Measurements from ENCODE around the gene OR2K2. TPM values are rescaled to one million over a fixed set of nuclear protein-coding genes. Genes with fewer than 3 reads are reported as not detected.

OR2K2 gene
- total and polyA plus RNA-seq, 9 of the 15 experiments (the other 6 are each of a cell fraction or from before 2014, with no cell fraction given): not detected

DNA sequence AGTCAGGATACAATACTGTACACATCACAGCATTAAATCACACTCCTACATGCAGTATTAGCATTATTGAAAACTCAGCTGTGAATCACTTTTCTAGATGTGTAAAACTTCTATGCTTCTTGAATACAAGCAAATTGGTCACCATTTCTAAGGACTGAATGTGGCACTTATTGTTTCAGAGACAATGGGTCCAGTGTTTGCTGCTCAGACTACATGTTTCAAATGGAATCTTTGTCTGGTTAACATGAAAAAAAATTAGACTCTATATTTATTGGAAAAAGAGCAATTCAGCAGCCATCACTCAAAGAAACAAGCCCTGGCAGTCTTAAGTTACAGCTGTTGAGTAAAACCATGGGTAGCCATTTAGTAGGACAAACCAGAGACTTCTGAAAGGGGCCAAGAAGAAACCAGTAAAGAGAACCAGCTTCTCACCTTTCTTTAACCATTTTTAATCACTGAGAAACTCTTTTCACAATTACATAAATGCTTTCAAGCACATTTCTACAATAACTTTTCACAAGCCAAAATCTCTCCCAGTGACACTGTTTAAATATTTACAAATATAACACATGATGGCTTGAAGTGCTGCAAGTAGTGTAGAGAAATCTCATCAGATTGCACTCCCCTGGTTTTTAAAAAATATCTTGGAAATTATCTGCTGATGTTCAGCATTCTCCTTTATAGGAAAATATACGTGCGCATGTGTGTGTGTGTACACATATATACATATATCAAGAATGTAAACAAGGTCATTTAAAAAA, 35.2 kb downstream of the OR2K2 start:
- Histone ChIP-seq H3K4me3 (no peak overlapping the region), H3K27me3 (ENCODE audit: control insufficient read depth in 2 of 2, insufficient read depth in 2 of 2, low read length in 2 of 2) (no peaks in the 10 kb centered on the region), H3K36me3 (ENCODE audit: control insufficient read depth, insufficient read depth, low read length) (no peaks in the 10 kb centered on the region), H2AFZ (ENCODE audit: low read depth, low read length) (no peak overlapping the region), H3K9me3 (replicated peaks; ENCODE audit: control insufficient read depth, insufficient read depth, low read depth, low read length) (no peaks in the 10 kb centered on the region), H3K4me1 (replicated peaks in 1 of 2; ENCODE audit: control insufficient read depth in 2 of 2, insufficient read depth in 2 of 2, low read length in 2 of 2) (no peaks in the 10 kb centered on the region), H3K79me2 (ENCODE audit: control insufficient read depth, insufficient read depth, low read length) (no peaks in the 10 kb centered on the region), H3K9me1 (ENCODE audit: control insufficient read depth, insufficient read depth, low read length) (no peaks in the 10 kb centered on the region), H3K4me2 (ENCODE audit: insufficient read depth, low read length) (no peak overlapping the region), H3K27ac (ENCODE audit: extremely low read depth, low read depth, low read length) (no peak overlapping the region), H4K20me1 (replicated peaks; ENCODE audit: control insufficient read depth, insufficient read depth, low read length) (no peaks in the 10 kb centered on the region), H3K9ac (ENCODE audit: insufficient read depth in 1 of 2, low read depth in 2 of 2, low read length in 2 of 2) (no peak overlapping the region)
- DNase-seq (ENCODE audit: extremely low read depth in 1 of 4, low spot score in 3 of 4) (no peak), ATAC-seq (no peak), FAIRE-seq (no peak)
- TF ChIP-seq, protein P1, sequence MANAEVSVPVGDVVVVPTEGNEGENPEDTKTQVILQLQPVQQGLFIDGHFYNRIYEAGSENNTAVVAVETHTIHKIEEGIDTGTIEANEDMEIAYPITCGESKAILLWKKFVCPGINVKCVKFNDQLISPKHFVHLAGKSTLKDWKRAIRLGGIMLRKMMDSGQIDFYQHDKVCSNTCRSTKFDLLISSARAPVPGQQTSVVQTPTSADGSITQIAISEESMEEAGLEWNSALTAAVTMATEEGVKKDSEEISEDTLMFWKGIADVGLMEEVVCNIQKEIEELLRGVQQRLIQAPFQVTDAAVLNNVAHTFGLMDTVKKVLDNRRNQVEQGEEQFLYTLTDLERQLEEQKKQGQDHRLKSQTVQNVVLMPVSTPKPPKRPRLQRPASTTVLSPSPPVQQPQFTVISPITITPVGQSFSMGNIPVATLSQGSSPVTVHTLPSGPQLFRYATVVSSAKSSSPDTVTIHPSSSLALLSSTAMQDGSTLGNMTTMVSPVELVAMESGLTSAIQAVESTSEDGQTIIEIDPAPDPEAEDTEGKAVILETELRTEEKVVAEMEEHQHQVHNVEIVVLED (CRISPR knock-in tag; IDR thresholded peaks at IDR 0.05): no peak
- TF ChIP-seq CHD4 (IDR thresholded peaks at IDR 0.05; ENCODE audit: insufficient read depth, insufficient replicate concordance, low read depth, low read length, poor library complexity, severe bottlenecking): no peak
- no peak for TF ChIP-seq PRMT5 (CRISPR knock-in tag; IDR thresholded peaks at IDR 0.05)
- TF ChIP-seq TCF3 (CRISPR knock-in tag; IDR thresholded peaks at IDR 0.05): no peak
- TF ChIP-seq NUFIP1 (IDR thresholded peaks at IDR 0.05; ENCODE audit: partially characterized antibody): no peak
- no peak for TF ChIP-seq ZNF668 (CRISPR knock-in tag; IDR thresholded peaks at IDR 0.05)
- TF ChIP-seq, protein P2, sequence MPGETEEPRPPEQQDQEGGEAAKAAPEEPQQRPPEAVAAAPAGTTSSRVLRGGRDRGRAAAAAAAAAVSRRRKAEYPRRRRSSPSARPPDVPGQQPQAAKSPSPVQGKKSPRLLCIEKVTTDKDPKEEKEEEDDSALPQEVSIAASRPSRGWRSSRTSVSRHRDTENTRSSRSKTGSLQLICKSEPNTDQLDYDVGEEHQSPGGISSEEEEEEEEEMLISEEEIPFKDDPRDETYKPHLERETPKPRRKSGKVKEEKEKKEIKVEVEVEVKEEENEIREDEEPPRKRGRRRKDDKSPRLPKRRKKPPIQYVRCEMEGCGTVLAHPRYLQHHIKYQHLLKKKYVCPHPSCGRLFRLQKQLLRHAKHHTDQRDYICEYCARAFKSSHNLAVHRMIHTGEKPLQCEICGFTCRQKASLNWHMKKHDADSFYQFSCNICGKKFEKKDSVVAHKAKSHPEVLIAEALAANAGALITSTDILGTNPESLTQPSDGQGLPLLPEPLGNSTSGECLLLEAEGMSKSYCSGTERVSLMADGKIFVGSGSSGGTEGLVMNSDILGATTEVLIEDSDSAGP (CRISPR knock-in tag; IDR thresholded peaks at IDR 0.05): no peak
- no peak for TF ChIP-seq SNRNP70 (optimal IDR thresholded peaks at IDR 0.05; ENCODE audit: low read depth, low read length)
- no peak for TF ChIP-seq ZNF354B (CRISPR knock-in tag; IDR thresholded peaks at IDR 0.05)
- TF ChIP-seq DDX20 (tag; IDR thresholded peaks at IDR 0.05; ENCODE audit: low read depth): no peak
- no peak for TF ChIP-seq ZNF217 (CRISPR knock-in tag; IDR thresholded peaks at IDR 0.05)
- TF ChIP-seq, protein P3, sequence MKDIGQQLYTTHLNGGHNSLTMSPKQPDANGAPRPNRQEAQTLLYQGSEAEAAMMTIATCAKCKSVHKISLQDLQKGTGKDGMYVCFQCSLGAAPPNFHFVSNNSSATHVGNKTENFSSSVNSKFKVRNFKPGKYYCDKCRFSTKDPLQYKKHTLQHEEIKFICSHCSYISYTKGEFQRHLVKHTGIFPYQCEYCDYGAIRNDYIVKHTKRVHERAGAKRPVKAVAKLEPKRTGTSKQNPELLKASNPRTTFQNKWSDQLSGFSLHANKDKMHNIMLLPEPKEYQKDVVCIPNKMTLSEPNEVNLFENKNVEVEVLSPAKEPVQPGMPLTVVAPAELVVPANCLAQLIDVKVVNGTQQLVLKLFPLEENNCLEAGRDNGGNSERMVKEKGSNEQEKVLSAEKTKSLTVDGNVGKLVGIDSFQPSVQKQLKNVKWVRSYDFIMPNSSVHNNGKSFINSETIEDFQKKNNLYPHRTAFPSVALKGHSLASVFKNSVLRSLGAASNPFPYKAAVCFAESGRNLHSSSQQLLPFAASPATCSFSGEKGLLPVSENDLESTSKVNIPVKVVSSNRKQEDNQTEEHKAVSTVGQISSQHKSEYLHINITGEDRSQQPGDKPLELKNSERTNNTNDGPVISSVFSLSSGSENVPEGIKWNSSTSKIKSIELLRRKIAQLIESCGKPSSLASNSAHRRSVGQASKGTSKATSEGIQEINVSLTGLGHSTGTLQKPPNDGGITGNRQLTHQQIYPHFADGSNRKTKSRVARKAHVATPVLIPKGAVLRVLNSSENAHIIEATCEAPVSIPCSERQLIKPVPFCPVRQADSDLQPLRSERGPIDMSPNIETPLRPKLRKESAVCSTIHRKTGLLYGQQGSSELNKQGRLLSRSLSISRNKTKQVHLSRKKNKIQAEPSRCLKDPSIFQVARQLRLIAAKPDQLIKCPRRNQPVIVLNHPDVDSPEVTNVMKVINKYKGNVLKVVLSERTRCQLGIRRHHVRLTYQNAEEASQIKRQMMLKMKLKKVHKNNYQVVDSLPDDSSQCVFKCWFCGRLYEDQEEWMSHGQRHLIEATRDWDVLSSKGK (CRISPR knock-in tag; IDR thresholded peaks at IDR 0.05): no peak
- in situ Hi-C loops (cut with MboI) (loop anchor here (25.0 kb wide), 1 partner anchor 1108 kb away; no protein-coding TSS in a partner anchor), intact Hi-C loops (cut with micrococcal nuclease) (no loop called here)
- CTCF ChIA-PET (ENCODE audit: low intra/inter-chr PET ratio): no interaction called here
- BruUV-seq (replicated peaks): no TSS peak
- POLR2A ChIA-PET: no interaction called here
- WGBS (ENCODE audit: insufficient coverage, low coverage, missing lambda C conversion rate): 0% methylated on average over 2 of the region's 2 CpGs

Data from K562 (cell line).